HG02763 (cell line): ENCODE results near the gene ATOSB.

Source experiments
- ATAC-seq: cut with Tn5 transposase; IDR thresholded peaks from one replicate; pipeline ENCODE4 v1.9.1; 2021; ENCODE audit warnings: mild to moderate bottlenecking, moderate library complexity; ENCODE audit not compliant: unreplicated experiment

Gene ATOSB

DNA sequence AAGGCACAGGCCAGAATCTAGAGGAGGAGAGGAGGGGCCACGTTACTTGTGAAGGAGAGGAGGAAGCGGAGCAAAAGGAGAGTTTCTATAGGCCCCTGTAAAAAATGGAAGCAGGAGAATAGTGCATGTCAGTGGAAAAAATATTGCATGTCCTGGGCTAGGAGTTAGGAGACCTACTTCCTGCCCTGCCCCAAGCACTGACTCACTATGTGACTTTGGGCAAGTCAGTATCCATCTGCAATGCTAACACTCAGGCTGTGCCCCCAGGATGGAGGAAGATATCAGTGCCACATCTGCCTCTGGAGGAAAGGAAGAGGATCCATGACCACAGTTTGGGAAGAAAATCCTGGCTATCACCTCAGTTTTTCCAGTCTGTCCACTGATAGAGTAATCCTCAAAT lies 26.2 kb downstream of the ATOSB start:
- no peak for ATAC-seq

- no peak for ATAC-seq
These were observed 30.6 kb downstream of the ATOSB start for GRCh38 chr9:35085078-35085477.

- peak; percentile 85 for ATAC-seq
These were observed 36.0 kb downstream of the ATOSB start, which contains the start of gene FANCG for GRCh38 chr9:35079426-35080341. Gene FANCG (minus strand): TSS chr9:35079942. CDS start chr9:35079524, 418 bp downstream.

DNA sequence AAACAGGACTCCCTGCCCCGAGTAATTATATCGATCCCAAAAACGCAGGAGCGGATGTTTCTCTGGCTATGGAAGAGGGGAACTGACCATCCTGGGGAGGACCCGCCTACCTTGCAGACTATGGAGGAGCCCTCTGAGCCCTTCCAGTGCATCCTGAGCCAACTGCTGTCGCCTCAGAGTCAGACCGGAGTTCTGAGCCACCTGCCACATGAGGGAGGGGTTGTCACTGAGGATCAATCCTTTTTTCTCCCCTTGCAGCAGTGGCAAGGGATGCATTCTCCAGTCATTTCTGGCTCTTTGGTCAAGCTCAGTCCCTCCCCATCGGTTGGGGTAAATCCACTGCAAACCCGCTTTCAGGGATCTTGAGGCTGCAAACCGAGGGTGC lies 36.6 kb downstream of the ATOSB start:
- ATAC-seq, result no peak

GRCh38 chr9:35078066-35078465 lies 37.6 kb downstream of the ATOSB start:
- ATAC-seq, result no peak

GRCh38 chr9:35076848-35077247 lies 38.8 kb downstream of the ATOSB start:
- no peak for ATAC-seq

- no peak for ATAC-seq
These were observed 40.3 kb downstream of the ATOSB start for GRCh38 chr9:35075358-35075757.

- no peak for ATAC-seq
These were observed 40.9 kb downstream of the ATOSB start for GRCh38 chr9:35074791-35075190.

GRCh38 chr9:35074141-35074540 lies 41.5 kb downstream of the ATOSB start:
- no peak for ATAC-seq

DNA sequence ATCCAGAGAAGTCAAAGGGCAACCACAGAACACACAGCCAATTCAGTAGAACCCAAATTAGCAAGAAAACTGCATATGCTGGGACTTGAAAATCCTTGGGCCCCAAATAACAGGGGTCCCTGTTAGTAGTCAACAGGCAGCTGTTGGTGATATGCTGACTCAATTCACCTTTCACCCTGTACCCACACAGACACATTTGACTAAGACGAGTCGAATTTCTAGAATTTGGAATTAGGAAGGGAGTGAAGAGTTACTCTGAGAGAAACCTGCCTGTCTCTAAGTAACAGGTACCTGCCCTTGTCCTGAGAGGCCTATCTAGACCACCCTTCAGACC lies 42.4 kb downstream of the ATOSB start:
- ATAC-seq, result no peak

GRCh38 chr9:35072461-35073278 lies 43.0 kb downstream of the ATOSB start, which contains the start of gene VCP:
Gene VCP (minus strand): TSS chr9:35072625. CDS start chr9:35072353, 272 bp downstream.
- peak; percentile 90 for ATAC-seq

- peak; percentile 44 for ATAC-seq
These were observed 43.7 kb downstream of the ATOSB start for GRCh38 chr9:35071814-35072460.

- ATAC-seq, result no peak
These were observed 44.5 kb downstream of the ATOSB start for GRCh38 chr9:35070823-35071813.

GRCh38 chr9:35069020-35069419 lies 46.6 kb downstream of the ATOSB start:
- no peak for ATAC-seq

GRCh38 chr9:35067056-35067455 lies 48.6 kb downstream of the ATOSB start:
- no peak for ATAC-seq

GRCh38 chr9:35060548-35061207 lies 55.0 kb downstream of the ATOSB start:
- no peak for ATAC-seq

DNA sequence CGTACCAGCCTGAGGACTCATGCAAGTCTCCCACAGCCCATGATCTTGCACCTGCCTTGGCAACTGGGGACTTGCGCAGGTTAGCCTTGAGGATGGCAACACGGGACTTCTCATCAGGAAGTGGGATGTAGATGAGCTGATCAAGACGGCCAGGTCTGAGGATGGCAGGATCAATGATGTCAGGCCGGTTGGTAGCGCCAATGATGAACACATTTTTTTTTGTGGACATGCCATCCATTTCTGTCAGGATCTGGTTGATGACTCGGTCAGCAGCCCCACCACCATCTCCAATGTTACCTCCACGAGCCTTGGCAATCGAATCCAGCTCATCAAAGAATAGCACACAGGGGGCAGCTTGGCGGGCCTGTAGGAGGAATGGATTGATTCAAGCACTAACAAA lies 56.2 kb downstream of the ATOSB start:
- no peak for ATAC-seq

GRCh38 chr9:35057271-35057620 lies 58.4 kb downstream of the ATOSB start:
- no peak for ATAC-seq

DNA sequence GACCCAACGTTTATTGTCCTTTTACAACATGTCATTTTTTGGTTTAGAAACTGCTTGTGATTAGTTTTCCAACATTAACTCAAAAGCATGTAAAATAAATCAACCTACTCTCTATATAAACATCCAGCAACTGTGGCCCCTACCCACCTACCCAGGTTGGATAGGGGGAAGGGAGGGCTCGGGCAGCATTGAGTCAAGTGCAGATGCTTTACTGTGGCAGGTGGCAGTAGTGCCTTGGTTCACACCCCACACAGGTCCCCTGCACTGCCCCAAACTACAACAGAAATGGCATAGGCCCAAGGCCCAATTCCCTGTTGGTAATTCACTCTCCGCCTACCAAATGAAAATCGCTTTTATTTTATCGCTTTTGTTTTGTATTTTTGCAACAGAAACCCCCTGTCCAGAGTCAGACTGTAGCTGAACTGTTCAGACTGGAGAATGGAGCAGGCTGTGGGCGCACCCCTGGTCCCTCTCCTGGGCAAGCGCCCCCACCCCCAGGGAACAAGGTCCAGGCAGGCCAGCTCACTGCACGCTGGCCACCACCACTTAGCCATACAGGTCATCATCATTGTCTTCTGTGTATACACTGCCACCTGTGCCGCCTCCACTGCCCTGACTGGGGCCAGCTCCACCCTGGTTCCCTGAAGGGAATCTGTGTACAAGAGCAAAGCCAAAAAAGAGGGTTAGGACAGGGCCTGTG lies 58.9 kb downstream of the ATOSB start:
- no peak for ATAC-seq
